Stimulated activated CD4-positive, alpha-beta T cell treated with anti-CD3 and anti-CD28 coated beads, TNF-alpha, amount 100 ng/mL, for 24 hours (primary cell): ENCODE results near the gene MDGA2.
"Not testable (repeated sequence)": the region's sequence is repeated elsewhere in the genome, so short reads cannot be mapped to it uniquely, and the experiment has no call there.

Experiments used
- DNase-seq, 3 experiments: peaks; one replicate each; pipeline ENCODE4 v3.0.0-alpha.2; 2020; ENCODE audit warnings: low read depth in 3 of 3

Gene MDGA2

DNA sequence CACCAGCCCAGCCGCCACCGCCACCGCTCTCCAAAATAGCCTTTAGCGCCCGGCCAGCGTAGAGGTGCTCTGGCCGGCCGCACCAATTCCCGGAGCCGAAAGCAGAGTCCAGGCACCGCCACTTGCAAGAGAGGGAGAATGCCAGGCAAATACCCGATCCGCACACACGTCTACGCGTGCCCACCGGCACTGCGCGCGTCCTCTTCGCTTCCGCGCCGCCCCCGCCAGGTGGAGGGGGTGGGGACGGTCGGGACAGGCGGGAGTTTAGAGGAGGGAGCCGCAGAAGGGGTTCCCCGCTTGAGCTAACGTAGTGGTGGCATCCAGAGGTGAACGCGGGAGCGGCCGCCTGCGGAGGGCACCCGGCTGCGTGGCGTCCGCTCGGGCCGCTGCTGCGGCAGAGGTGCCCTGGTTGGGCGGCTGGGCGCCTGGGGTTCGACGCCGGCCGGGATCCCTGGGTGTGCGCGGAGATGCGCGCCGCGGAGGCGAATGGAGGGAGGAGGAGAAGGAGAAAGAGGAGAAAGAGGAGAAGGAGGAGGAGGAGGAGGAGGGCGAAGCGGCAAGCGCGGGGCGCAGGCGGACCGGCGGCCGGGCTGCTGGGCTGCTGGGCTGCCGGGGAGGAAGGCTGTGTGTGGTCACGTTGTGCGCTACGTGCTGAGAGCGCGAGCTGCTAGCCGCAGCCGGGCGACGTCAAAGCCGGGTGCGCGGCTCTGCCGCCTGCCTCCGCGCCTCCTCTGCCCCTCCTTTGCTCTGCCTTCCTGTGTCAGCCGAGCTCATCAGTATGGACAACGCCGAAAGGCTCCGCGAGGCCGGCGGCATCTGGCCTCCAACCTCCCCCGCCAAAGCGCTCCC lies at the start of gene MDGA2:
MDGA2 (minus strand) TSS at position 140 of the 849 bp plus-strand sequence.
- no peak for DNase-seq

DNA sequence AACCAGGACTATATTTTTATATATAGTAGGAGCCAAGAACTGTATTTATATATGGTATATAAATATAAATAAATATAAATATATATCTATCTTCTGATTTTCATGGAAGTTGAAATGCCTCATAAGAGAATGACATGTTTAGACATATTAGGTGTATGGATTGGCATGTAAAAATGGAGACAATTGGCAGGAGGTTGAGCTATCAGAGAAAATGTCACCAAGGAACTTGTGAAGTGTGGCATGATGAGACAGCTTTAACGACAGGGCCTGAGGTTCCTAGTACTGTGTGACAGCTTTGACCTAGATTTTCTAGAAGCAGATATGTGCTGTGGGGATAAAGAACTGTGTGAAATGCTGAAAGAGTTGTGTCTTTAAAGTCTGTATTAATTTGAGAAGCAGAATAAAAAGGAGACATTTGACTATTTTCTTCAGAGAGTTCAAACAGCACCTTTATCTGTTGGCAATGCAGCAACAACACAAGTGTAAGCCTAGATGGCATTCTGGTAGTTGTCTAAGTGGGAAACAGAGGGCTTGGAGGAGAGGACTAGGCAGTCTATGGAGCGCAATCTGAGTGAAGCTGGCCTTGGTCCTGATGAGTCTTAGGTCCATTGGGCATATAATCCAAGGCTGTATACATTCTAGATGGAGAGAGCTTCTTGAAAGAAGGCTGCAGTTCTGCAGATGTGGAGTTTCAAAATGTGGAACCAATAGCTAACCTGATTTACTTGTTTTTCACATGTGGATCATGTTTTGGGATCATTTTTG lies 47.7 kb upstream of the MDGA2 start:
- DNase-seq: no peak

DNA sequence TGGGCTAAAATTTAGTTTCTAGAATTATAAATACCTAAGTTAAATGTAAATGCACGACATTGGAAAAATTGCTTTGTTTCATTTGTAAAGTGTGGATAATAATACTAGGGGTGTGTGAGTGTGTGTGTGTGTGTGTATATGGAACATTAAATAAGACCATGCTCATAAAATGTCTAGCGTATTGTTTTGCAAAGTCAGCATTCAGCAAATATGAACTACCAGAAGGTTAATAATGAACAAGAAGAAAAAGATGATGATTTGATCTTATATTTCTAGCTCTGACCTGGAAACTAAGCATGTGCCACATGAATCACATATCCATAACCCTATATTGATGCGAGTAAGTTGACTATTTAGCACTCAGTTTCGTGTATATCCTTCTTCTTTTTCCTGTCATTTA lies 44.9 kb upstream of the MDGA2 start:
- DNase-seq: no peak

DNA sequence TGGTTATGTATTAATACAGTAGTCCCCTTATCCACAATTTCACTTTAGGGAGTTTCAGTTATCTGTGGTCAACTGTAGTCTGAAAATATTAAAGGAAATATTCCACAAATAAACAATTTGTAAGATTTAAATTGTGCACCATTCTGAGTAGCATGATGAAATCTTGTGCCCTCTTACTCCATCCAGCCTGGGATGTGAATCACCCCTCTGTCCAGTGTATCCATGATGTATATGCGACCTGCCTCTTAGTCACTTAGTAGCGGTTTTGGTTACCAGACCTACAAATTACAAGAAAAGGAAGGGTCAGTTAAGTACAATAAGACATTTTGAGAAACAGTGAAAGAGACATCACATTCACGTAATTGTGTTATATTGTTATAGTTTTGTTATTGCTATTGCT lies 39.9 kb upstream of the MDGA2 start:
- no peak for DNase-seq

DNA sequence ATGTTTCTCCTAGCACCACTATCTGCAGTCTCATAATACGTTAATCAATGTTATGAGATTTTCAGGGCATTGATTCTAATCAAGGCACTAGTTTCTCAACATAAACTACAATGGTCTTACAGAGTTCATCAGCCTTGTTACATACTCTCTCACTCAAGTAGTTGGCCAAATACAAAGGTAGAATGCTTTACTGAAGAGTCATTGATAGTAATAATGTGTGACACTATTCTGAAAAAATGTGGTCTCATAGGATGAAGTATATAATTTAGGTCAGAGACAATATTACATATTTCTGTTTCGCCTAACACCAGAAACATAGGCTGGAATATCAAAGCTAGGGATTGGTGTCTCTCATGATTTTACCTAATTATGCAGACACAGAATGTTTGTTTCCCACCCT lies 35.2 kb upstream of the MDGA2 start:
- no peak for DNase-seq

DNA sequence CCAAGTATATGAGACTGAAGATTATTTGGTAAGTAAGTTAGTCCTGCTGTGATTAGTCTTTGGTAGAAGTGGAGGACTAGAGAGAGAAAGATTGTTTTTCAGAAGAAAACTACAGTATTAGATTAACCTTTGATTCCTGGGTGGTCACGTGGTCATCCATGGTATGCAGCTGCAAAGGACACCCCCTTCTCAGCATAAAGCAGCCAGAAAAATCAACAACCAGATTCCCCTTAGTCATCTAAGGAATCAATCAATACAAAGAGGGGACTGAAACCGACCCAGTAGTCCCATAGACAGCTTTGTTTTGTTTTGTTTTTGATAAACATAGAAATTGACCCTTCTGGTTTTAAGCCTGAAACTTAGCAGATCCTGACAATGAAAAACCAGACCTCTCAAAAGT lies 30.3 kb upstream of the MDGA2 start:
- DNase-seq: no peak

DNA sequence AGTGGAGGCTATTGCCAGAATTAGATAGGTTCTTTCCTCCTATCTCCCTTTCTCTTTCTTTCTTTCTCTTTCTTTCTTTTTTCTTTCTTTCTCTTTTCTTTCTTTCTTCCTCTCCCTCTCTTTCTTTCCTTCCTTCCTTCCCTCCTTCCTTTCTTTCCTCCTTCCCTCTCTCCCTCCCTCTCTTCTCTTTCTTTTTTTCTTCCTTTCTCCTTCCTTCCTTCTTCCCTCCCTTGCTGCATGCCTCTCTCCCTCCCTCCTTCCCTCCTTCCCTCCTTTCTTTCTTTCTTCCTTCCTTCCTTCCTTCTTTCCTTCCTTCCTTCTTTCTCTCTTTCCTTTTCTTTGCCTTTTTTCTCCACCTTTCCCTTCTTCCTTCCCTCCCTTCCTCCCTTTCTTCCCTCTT lies 16.4 kb upstream of the MDGA2 start:
- DNase-seq: no peak

DNA sequence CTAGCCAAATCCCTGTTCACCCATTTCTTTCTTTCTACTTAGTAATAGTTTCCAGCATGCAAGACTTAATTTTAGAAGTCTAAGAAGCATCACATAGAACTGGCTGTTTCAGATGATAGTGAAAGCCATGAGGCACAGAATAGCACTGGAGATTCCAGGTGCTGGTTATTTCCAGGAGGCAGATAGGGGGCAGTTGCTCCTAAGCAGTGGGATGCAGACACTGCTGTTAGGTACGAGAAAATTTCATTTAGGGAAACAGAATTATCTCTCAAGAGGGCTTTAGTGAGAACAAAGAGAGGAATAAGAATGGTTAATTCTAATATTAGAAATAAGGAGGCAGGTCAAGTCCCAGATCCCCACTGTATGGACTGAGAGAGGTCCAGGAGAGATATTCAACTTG lies 3.6 kb upstream of the MDGA2 start:
- no peak for DNase-seq

DNA sequence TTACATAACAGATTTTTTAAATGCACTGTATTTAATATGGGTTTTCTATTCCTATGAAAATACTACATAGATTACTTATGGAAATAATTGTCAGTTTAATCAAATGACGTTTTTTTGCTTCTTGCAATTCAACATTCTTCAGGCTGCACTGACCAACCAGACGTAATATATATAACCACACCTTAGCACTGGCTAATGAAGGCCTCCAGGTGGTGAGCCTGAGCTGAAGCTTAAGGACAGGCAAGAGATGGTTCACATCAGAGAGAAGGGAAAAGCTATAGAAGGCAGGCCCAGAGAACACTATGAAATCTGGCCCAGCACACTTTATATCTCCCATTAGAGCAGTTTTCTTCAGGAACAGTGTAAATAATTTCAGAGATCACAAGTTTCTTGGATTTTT lies 2.8 kb upstream of the MDGA2 start:
- DNase-seq: no peak

DNA sequence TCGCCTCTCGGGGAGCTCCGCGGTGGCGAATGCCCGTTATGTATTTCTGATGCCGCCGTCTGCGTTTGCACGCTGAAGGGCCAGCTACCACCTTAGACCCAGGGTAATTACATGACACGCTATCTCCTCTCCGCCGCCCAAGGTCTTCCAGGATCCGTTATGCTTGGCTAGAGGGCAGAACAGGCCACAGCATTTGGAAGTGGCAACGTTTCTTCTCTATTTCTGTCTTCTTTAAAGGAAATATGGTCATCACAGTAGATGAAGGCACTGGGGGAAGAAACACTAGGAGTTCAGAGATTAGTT lies 861 bp upstream of the MDGA2 start:
- DNase-seq: no peak

DNA sequence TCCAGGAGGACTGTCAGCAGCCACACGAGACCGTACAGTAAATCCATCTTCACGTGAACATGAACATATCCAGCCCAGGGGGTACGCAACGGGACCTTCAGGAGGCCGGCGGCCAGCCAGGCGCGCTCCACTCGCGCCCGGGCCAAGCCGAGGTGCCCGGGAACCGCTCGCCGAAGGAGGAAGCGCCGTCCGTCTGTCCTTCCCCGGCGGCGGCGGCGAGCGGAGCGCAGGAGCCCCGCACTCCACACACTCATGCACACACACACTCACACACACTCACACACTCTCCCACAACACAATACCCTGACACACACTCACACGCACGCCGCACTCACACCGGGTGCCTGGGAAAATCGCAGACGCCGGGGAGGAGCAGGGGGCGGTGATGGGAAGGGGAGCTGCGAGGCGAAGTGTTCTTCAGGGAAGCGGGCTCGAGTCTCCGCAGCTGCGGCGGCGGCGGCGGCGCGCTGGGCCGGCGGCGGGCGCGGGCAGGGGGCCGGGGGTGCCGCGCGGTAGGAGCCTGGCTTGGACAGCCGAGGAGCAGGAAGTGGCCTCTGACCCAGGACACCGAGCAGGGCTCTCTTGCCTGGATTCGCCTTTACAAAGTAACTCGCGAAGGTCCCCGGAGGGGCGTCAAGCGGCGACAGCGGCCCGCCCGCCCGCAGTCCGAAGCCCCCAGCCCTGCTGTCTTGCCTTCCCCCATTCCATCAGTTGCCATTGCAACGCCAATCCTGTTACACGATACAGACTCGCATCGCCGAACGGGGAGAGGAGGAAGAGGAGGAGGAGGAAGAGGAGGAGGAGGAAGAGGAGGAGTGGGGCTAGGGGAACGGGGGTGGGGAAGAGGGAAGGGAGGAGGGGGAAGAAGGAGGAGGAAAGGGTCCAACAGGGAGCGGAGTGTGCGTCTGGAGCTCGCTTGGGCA lies 601 bp downstream of the MDGA2 start:
- DNase-seq: no peak

DNA sequence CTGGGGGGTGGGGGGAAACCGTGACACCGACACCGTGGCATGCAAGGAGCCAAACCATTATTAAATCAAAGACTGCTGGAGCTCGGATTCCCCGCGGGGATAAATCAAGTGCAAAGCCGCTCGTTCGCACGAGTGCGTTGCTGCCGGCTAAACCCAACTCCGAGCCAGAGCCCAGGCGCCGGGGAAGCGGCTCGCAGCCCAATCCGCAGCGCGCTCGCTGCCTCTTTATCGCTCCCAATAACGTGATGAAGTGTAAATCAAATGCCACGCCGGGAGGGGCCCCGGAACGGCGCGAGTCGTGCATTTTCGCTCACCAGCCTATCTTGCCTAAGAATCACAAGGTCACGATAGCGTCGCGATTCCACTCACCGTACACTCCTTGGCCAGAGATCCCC lies 1.3 kb downstream of the MDGA2 start:
- DNase-seq: no peak

DNA sequence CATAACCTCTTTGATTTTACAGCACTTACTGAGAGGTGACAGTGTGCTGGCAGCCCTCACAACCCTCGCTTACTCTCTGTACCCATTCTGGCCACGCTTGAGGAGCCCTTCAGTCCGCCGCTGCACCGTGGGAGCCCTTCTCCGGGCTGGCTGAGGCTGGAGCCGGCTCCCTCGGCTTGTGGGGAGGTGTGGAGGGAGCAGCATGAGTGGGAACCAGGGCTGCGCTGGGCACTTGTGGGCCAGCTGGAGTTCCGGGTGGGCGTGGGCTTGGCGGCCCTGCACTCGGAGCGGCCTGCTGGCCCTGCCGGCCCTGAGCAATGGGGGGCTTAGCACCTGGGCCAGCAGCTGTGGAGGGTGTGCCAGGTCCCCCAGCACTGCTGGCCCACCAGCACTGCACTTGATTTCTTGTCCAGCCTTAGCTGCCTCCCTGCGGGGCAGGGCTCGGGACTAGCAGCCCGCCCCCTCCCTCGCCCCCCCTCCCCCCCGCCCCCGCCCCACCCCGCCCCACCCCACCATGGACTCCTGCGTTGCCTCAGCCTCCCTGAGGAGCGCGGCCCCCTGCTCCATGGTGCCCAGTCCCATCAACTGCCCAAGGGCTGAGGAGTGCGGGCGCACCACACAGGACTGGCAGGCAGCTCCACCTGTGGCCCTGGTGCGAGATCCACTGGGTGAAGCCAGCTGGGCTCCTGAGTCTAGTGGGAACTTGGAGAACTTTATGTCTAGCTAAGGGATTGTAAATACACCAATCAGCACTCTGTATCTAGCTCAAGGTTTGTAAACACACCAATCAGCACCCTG lies 9.9 kb downstream of the MDGA2 start:
- no peak for DNase-seq

DNA sequence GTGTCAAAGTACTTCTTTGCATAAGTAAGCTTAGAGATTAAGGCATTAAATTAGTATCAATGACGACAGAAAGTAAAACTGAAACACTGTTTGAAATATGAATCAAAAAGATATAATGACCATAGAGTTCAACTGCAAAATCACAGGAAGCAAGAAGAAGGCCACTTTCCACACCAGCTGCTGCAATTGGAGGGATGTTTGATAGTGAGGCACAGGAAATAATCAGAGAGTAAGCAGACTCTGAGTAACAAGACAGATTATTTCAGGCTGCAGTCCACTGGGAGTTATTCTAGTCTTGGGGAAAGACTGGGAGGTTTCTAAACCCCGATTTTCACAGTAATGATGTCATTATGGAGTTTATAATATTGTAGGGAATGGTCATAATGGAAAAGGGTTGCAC lies 12.9 kb downstream of the MDGA2 start:
- DNase-seq: no peak

DNA sequence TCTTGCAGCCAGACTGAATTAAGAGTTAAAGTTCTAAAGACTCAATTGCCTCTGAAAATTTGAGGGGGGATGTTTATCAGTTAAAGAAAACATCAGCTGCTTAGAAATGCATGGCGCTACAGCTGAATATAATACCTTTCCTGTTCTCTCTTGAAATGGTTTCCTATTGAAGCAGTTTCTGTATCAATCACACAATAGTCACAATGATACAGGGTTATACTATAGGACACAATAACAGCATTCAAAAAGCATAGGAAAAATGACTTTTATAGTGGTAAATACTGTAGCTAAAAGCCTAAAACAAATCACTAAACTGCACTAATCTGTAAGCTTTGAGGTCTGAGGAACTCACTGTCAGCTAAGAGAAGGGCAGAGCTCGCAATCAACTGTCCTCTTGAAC lies 15.2 kb downstream of the MDGA2 start:
- no peak for DNase-seq

DNA sequence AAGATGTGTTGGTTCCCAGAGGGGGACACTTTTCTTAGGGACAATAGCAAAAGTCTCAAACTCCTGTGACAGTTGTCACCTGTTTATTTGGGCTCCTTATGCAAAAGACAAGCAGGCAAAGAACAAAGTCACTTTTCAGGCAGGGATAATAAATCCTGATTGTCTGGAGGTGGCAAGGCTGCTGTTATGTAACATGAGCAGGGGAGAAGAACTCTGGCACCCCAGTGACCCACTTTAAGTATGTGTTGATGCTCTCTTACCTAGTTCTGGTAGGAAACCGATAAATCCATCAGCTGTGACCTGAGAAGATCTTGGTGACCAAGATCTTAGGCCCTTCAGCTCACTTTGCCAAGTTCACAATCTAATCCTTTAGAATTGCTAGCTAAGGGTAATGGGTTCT lies 17.4 kb downstream of the MDGA2 start:
- no peak for DNase-seq

DNA sequence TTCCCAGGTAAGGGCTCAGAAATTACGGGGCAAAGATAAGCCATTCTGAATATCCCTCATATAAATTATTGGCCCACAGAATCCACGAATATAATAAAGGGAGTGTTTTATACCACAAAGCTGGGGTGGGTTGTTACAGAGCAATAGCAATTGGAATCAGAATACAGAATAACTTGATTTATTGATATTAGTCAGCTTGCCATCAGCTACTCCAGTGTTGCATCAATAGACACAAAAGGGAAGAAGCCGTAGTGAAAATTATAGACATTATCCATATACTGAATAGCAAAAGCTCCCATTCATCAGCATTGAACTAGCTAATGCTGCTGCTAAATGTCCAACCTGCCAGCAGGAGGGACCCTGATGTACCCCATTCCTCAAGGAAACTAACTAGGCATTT lies 18.3 kb downstream of the MDGA2 start:
- no peak for DNase-seq

DNA sequence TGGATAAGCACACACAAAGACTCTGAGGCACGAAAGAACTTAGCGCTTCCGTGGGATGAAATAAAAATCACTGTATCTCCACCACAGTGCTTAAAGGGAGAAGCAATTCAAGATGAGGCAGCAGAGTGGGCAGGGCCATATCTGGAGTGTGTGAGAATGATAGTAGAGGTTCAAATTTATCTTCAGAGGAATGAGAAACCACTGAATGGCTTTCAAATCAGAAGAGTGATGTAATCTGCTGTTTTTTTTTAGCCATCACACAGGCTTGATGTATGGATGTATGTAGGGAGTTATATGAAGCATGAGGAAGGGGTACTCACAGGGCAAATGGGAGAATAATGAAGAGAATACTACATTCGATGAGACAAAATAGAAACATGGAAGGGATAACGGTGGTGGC lies 24.1 kb downstream of the MDGA2 start:
- DNase-seq: no peak

DNA sequence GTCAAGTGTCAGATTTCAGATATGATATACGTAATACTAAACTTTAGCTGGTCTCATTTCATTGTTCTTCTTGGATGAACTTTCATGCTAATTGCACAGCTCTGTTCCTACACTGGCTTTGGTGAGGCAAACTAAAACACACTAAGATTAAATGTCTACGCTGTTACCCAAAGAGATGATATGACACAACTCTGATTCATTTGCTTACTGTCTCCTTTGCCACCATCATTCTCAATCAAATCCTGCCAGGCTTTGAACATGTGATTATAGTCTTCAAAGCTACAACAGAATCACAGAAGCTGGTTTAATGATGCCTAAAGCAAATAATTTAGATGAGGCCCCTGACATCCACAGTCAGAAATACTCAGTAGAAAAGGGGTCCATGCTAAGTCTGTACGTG lies 37.7 kb downstream of the MDGA2 start:
- DNase-seq: no peak

DNA sequence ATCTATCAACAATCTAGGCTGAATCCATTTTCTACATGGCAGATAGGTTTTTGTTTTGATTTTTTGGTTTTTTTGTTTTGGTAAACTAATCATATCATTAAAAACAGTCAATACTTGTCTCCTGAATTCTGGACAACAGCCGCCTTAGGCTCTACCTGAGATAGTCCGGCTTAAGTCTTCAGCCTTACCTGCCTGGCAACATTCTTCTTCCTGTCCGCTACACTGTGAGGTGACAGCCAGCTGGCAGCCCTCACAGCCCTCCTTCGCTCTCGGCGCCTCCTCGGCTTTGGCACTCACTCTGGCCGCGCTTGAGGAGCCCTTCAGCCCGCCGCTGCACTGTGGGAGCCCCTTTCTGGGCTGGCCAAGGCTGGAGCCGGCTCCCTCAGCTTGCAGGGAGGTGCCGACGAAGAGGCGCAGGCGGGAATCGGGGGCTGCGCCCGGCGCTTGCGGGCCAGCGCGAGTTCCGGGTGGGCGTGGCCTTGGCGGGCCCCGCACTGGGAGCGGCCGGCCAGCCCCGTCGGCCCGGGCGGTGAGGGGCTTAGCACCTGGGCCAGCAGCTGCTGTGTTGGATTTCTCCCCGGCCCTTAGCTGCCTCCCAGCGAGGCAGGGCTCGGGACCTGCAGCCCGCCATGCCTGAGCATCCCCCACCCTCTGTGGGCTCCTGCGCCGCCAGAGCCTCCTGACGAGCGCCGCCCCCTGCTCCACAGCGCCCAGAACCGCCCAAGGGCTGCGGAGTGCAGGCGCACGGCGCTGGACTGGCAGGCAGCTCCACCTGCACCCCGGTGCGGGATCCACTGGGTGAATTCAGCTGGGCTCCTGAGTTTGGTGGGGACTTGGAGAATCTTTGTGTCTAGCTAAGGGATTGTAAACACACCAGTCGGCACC lies 49.0 kb downstream of the MDGA2 start:
- DNase-seq: no peak

DNA sequence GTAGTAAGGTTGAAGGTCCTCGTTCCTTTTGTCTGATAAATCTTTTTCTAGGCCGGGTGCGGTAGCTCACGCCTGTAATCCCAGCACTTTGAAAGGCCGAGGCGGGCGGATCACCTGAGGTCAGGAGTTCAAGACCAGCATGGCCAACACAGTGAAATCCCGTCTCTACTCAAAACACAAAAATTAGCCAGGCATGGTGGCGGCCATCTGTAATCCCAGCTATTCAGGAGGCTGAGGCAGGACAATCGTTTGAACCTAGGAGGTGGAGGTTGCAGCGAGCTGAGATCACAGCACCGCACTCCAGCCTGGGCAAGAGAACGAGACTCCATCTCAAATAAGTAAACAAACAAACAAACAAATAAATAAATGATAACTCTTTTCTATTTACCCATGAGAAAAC lies 51.3 kb downstream of the MDGA2 start:
- DNase-seq: not testable (repeated sequence)
